Cardiac muscle cell (in vitro differentiated cells and primary cell): ENCODE measurements around the gene TTC23. TPM values are rescaled to one million over a fixed set of nuclear protein-coding genes. Genes with fewer than 3 reads are reported as not detected.
"Not testable (repeated sequence)": the region's sequence is repeated elsewhere in the genome, so short reads cannot be mapped to it uniquely, and the experiment has no call there.

Experiments
- DNase-seq, 2 donors: peaks; one replicate each; pipeline versions ENCODE4 v3.0.0 to v3.0.0-alpha.2; 2010 to 2017; ENCODE audit warnings: low read depth in 1 of 2, low spot score in 1 of 2
- H3K27ac ChIP-seq: fragments of 200-600 bp; sonication (generic); 2 replicates; pipeline ENCODE4 v1.5.1; 2016
- H3K27me3 ChIP-seq: fragments of 200-600 bp; sonication (generic); 2 replicates; pipeline ENCODE4 v1.6.0; 2016; ENCODE audit warnings: control low read depth
- H3K36me3 ChIP-seq: fragments of 200-600 bp; sonication (generic); 2 replicates; pipeline ENCODE4 v1.5.1; 2016; ENCODE audit warnings: control low read depth
- H3K4me1 ChIP-seq: fragments of 200-600 bp; sonication (generic); 2 replicates; pipeline ENCODE4 v1.8.1; 2017; ENCODE audit warnings: low read depth, mild to moderate bottlenecking, mixed run types
- H3K4me3 ChIP-seq: fragments of 200-600 bp; sonication (generic); 2 replicates; pipeline ENCODE4 v1.5.1; 2016; ENCODE audit warnings: mild to moderate bottlenecking
- H3K9me3 ChIP-seq: fragments of 200-600 bp; sonication (generic); 2 replicates; pipeline ENCODE4 v1.5.1; 2017; ENCODE audit warnings: low read depth, mild to moderate bottlenecking, control low read depth
- CTCF ChIP-seq: IDR thresholded peaks from 2 replicates; pipeline ENCODE4 v1.5.1; 2012; ENCODE audit warnings: low read depth, mild to moderate bottlenecking, low read length
- polyA plus RNA-seq: library from polyadenylated mRNA; unstranded; fragments of >200 nt; fragmentation: Nextera tagmentation; extraction: Ambion mirVana; gene quantifications from 2 replicates; pipeline ENCODE4 v1.2.1, GENCODE V29; 2016
- total RNA-seq: library from RNA; depleted of rRNA; stranded (reverse); fragments of >200 nt; gene quantifications from 2 replicates; pipeline ENCODE4 v1.2.3, GENCODE V29; 2016

The TTC23 gene
- total and polyA plus RNA-seq, 2 experiments from 2014 or later, result 15.0 to 38.2 TPM

- Histone ChIP-seq H3K9me3 (no peaks in the 10 kb centered on the region), H3K36me3 (peaks cover 2% of the 10 kb centered on the region), H3K4me3 (no peak overlapping the region), H3K27me3 (no peaks in the 10 kb centered on the region), H3K27ac (no peak overlapping the region), H3K4me1 (no peaks in the 10 kb centered on the region)
- no peak for TF ChIP-seq CTCF
- no peak for DNase-seq
Observed at GRCh38 chr15:99239545-99240198, 9.7 kb downstream of the TTC23 start.

- H3K27me3 ChIP-seq, result no peaks in the 10 kb centered on the region
- H3K4me1 ChIP-seq, result no peaks in the 10 kb centered on the region
- TF ChIP-seq CTCF, result no peak
- no peak overlapping the region for H3K27ac ChIP-seq
- no peak overlapping the region for H3K4me3 ChIP-seq
- DNase-seq, result no peak
- H3K9me3 ChIP-seq, result no peaks in the 10 kb centered on the region
- no peaks in the 10 kb centered on the region for H3K36me3 ChIP-seq
Observed at GRCh38 chr15:99238849-99239248, 10.5 kb downstream of the TTC23 start.

GRCh38 chr15:99234160-99234559 lies 15.2 kb downstream of the TTC23 start:
- H3K4me3 ChIP-seq, H3K27ac ChIP-seq, H3K27me3 ChIP-seq, H3K4me1 ChIP-seq, H3K9me3 ChIP-seq, DNase-seq, H3K36me3 ChIP-seq: not testable (repeated sequence)

- Histone ChIP-seq H3K4me3 (no peak overlapping the region), H3K36me3 (peaks cover 4% of the 10 kb centered on the region), H3K4me1 (peaks cover 6% of the 10 kb centered on the region), H3K27ac (no peak overlapping the region), H3K27me3 (no peaks in the 10 kb centered on the region), H3K9me3 (no peaks in the 10 kb centered on the region)
- no peak for DNase-seq
- no peak for TF ChIP-seq CTCF
Observed at GRCh38 chr15:99232740-99233139, 16.6 kb downstream of the TTC23 start.

- Histone ChIP-seq H3K27ac (no peak overlapping the region), H3K4me3 (no peak overlapping the region), H3K4me1 (peaks cover 6% of the 10 kb centered on the region), H3K36me3 (peaks cover 4% of the 10 kb centered on the region), H3K27me3 (no peaks in the 10 kb centered on the region), H3K9me3 (no peaks in the 10 kb centered on the region)
- no peak for TF ChIP-seq CTCF
- no peak for DNase-seq
Observed at GRCh38 chr15:99230867-99231266, 18.5 kb downstream of the TTC23 start.

- H3K4me1 ChIP-seq, result peaks cover 6% of the 10 kb centered on the region
- peaks cover 21% of the 10 kb centered on the region for H3K36me3 ChIP-seq
- H3K4me3 ChIP-seq, result no peak overlapping the region
- DNase-seq, result no peak
- no peak for TF ChIP-seq CTCF
- no peaks in the 10 kb centered on the region for H3K27me3 ChIP-seq
- H3K27ac ChIP-seq, result no peak overlapping the region
- H3K9me3 ChIP-seq, result no peaks in the 10 kb centered on the region
Observed at GRCh38 chr15:99228120-99228770, 21.1 kb downstream of the TTC23 start.
